ENCODE data around the gene ZNF384. TPM values are rescaled to one million over a fixed set of nuclear protein-coding genes. Genes with fewer than 3 reads are reported as not detected.

Gene ZNF384
- total RNA-seq, 1 donor from 2014 or later = 63.4 TPM

GRCh38 chr12:6653987-6654386 is 35.2 kb downstream of the ZNF384 start:
- DNase-seq (ENCODE audit: low spot score) = no peak

GRCh38 chr12:6653342-6653741 is 35.8 kb downstream of the ZNF384 start:
- no peak for DNase-seq (ENCODE audit: low spot score)

- no peak for DNase-seq (ENCODE audit: low spot score)
These were observed 36.8 kb downstream of the ZNF384 start for GRCh38 chr12:6652391-6652790.

DNA sequence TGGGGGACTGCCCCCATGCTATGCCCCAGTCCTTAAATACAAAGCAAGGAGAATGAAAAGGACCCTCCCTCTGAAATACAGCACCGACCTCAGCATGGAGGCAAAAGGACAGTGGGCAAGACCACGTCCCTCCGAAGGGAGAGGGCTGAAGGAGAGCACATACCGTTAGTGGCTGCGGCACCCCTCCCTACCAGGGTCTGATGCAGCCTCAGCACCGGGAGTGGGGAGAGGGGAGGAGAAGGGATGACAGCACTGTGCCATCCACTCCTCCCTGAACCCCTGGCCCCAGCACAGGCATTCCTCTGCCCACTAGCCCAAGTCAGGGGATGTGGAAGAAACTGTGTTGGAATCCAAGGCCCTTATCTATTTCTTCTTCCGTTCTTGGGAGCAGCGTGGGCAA is 38.3 kb downstream of the ZNF384 start:
- no peak for DNase-seq (ENCODE audit: low spot score)

DNA sequence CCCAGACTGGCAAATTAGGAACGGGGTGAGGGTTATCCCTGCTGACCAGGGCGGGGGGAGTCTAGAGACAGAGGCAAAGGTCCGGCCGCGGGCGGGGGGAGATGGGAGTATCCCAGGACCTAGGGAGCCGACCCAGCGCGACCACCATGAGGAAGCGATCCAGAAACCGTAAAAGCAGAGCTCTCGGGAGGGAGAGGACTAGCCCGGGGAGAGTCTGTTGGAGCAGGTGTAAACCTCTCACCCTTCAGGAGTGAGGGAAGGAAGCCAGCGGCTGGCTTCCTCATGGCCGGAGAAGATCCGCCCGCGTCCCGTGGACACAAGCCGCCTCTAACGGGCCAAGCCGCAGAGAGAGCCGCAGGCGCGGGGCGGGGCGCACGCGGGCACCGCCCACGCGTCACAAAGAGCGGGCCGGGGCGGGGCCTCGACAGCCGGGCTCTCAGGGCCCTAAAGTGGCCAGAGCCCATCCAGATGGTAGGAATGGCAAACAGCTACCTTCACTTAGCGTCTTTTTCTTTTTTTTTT is 42.0 kb downstream of the ZNF384 start, which contains the start of gene ACRBP:
Gene ACRBP, minus strand, starts transcription at position 350 of the 522 bp plus-strand sequence. Its CDS starts 66 bp downstream, at position 284.
- peak; percentile 69 for DNase-seq (ENCODE audit: low spot score)

DNA sequence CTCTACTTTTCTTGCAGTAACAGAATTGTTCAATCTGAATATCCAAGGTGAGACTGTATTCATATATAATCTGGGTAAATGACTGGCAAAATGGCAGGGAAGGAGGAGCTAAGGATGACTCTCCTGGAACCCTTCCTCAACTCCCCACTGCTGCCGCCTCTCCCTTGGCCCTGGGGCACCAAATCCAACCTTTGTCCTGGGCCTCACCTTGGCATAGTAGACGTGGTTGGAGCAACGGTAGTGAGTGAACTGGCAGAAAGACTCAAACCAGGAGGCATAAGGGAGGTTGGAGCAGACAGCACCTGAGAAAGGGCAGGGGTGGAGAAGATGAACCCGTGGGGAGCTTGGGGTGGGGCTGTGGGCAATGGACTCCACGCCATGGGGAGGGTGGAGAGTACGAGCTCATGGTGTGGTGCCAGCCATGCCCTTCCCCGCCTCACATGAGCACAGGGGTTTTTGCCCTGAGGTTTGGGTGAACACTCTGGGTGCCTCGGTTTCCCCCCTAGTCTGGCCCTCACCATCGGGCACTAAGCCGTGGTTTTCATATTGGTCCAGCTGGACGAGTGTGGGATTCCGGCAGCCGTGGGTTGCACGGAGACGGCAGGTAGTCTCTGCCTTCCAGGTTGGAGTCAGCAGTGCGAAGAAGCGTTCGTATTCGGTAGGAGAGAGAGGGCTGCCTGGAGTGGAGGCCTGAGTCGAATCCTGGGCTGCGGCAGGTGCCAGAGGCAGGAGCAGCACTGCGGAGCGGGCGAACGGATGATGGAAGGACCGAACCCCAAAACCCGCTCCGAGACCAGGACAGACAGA is 42.7 kb downstream of the ZNF384 start:
- DNase-seq (ENCODE audit: low spot score) = no peak

GRCh38 chr12:6644903-6645302 is 44.3 kb downstream of the ZNF384 start:
- DNase-seq (ENCODE audit: low spot score) = no peak

DNA sequence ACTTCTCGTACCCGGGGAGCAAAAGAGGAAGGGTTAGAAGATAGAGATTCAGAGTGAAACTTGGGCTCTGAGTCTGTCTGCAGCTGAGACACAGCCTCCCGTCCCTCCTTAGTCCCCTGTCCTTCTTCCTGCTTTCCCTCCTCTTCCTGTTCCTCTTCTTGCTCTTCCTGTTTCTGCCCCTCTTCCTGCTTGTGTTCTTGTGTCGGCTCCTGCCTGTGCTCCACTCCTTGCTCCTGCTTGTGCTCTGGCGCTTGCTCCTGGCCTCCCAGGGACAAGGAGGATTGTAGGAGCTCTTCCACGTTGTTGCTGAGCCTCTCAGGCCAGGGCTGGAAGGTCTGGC is 44.9 kb downstream of the ZNF384 start:
- no peak for DNase-seq (ENCODE audit: low spot score)

DNA sequence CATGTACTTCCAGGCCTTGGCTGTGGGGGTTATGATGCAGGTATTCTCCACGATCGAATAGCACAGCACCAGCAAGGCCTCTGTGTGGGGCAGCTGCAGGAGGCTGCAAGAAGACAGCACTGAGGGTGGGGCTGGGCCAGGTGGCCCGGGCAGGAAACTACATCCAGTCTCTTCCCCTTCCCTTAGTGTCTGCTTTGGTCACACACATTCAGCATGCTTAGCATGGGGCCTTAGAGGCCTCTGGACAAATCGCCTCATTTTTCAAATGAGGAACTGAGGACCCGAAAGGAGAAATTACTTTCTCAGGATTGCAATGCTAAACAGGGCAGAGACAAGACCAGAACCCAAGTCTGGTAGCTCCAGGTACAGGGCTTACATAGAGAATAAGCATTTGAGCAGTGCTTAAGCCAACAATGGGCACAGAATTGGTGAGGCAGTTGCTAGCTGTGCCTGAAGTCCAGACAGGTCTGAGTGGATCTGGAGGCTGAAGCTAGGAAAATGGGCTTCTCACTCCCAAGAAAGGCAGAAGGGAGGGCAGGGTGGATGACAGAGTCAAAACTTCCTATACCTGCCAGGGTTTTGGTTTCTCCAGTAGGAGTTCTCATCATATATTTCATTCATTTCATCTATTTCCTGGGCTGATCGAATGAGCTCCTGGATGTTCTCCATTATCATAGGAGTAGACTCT is 45.5 kb downstream of the ZNF384 start:
- DNase-seq (ENCODE audit: low spot score) = no peak

- DNase-seq (ENCODE audit: low spot score) = no peak
These were observed 48.0 kb downstream of the ZNF384 start for GRCh38 chr12:6641131-6641530.

GRCh38 chr12:6640497-6640896 is 48.7 kb downstream of the ZNF384 start:
- no peak for DNase-seq (ENCODE audit: low spot score)

- DNase-seq (ENCODE audit: low spot score) = no peak
These were observed 49.9 kb downstream of the ZNF384 start for GRCh38 chr12:6639151-6639801.

- DNase-seq (ENCODE audit: low spot score) = no peak
These were observed 50.9 kb downstream of the ZNF384 start for GRCh38 chr12:6638305-6638704.

- peak; percentile 85 for DNase-seq (ENCODE audit: low spot score)
These were observed 53.2 kb downstream of the ZNF384 start, which contains the start of gene LPAR5 for GRCh38 chr12:6635856-6636531. Gene LPAR5 (minus strand): TSS chr12:6635959. CDS start chr12:6621248, 14,711 bp downstream.

GRCh38 chr12:6635375-6635855 is 53.8 kb downstream of the ZNF384 start:
- no peak for DNase-seq (ENCODE audit: low spot score)

DNA sequence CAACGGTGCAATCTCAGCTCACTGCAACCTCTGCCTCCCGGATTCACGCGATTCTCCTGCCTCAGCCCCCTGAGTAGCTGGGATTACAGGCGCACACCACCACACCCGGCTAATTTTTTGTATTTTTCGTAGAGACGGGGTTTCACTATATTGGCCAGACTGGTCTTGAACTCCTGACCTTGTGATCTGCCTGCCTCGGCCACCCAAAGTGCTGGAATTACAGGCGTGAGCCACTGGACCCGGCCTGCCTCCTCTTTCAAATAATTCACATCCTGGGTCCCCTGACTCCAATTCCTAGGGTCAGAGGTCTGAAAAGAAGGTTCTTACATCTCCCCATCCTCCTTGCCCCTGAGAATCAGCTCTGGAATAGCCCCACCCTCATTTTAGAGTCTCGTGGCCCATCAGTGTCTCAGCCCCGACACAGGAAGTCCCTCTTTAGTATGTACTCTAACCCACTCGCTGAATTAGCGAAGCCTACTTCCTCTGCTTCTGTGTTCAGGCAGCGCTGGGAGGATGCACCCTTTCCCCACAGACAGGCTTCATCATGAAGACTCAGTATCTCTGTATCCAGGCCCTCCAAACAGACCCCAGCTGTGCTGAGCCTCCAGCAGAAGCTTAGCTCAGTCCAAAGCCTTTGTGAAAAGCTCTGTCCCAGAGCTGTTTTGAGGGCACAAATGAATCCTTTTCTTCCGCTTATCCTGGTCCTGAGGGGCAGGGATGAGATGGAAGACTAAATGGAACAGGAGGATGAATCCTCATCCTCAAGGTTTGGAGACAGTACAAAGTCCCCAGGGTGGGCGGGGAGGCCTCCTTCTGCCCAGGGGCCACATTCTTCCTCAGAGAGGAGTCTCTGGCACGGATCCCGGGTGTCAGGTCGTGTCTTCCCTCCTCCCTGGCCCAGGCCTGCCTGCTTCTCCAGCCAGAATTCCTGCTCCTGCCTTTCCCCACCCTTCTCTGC is 56.9 kb downstream of the ZNF384 start:
- no peak for DNase-seq (ENCODE audit: low spot score)

- DNase-seq (ENCODE audit: low spot score) = no peak
These were observed 57.6 kb downstream of the ZNF384 start for GRCh38 chr12:6631549-6631961.

DNA sequence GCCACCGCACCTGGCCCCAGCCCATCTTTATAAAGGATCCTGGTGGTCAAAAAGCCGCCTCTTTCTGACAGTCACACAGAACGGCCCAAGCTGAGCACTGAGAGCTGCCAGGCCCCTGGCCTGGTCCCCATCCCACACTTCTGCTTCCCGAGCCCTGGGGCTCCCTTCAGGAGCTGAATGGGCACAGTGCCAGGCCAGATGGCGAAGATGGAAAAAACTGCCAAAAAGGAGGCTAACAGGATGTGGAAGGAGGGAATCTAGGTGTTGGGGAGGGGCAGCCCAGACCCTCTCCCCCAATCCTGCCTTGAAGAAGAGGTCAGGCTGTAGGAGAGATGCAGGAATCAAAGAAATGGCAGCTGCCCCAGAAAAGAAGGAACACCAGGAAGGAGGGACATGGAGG is 58.4 kb downstream of the ZNF384 start:
- DNase-seq (ENCODE audit: low spot score) = no peak

DNA sequence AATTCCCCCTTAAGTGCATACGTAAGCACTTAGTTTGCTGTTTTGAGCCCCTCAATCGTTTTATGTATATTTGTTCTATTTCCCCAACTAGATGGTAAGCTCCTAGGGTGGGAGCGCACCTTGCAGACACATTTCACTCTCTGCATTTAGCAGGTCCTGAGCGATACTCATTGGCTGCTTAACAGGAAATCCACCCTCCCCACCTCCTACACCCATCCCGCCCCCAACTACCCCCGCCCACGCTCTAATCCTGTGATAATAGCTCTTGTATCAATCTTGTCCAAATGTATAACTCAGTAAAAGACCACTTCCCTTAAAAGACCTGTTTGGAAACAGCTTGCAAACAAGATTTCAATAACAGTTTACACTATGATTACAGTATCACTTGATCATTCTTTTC is 61.6 kb downstream of the ZNF384 start:
- no peak for DNase-seq (ENCODE audit: low spot score)

- DNase-seq (ENCODE audit: low spot score) = no peak
These were observed 62.4 kb downstream of the ZNF384 start for GRCh38 chr12:6626654-6627283.

Data from ureter (tissue), 1 donor.